ENCODE measurements around the gene LUM.

- TF ChIP-seq POLR2A (IDR thresholded peaks at IDR 0.05): no peak
- TF ChIP-seq, protein P1, sequence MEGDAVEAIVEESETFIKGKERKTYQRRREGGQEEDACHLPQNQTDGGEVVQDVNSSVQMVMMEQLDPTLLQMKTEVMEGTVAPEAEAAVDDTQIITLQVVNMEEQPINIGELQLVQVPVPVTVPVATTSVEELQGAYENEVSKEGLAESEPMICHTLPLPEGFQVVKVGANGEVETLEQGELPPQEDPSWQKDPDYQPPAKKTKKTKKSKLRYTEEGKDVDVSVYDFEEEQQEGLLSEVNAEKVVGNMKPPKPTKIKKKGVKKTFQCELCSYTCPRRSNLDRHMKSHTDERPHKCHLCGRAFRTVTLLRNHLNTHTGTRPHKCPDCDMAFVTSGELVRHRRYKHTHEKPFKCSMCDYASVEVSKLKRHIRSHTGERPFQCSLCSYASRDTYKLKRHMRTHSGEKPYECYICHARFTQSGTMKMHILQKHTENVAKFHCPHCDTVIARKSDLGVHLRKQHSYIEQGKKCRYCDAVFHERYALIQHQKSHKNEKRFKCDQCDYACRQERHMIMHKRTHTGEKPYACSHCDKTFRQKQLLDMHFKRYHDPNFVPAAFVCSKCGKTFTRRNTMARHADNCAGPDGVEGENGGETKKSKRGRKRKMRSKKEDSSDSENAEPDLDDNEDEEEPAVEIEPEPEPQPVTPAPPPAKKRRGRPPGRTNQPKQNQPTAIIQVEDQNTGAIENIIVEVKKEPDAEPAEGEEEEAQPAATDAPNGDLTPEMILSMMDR (IDR thresholded peaks at IDR 0.05 in 4 of 5, conservative IDR thresholded peaks at IDR 0.05 in 1 of 5): no peak
Observed at GRCh38 chr12:91155990-91156389, 44.7 kb upstream of the LUM start.

All from gastrocnemius medialis (tissue), 4 donors.